ENCODE data around the gene DHX36. TPM values are rescaled to one million over a fixed set of nuclear protein-coding genes. Genes with fewer than 3 reads are reported as not detected.

DHX36 gene
- total and polyA plus RNA-seq, 10 of the 15 experiments (the other 5 are each of a cell fraction or from before 2014, with no cell fraction given) = 16.2 to 70.5 (median 41.6) TPM

GRCh38 chr3:154327871-154328270 lies 3.6 kb upstream of the DHX36 start:
- ChIA-PET SMC1A (ENCODE audit: uncharacterized antibody, unreplicated experiment) (no interaction called here), POLR2A (no interaction called here), RAD21 (ENCODE audit: unreplicated experiment) (no interaction called here), CTCF (no interaction called here)
- Histone ChIP-seq H3K9ac (ENCODE audit: control insufficient read depth, insufficient read depth, low read length) (no peak overlapping the region), H3K79me2 (ENCODE audit: control insufficient read depth, insufficient read depth, low read length) (peaks cover 11% of the 10 kb centered on the region), H3K4me2 (ENCODE audit: control insufficient read depth, insufficient read depth) (no peak overlapping the region), H3K4me1 (ENCODE audit: control insufficient read depth, insufficient read depth, low read length) (no peaks in the 10 kb centered on the region), H2AFZ (ENCODE audit: control insufficient read depth, low read depth, low read length) (no peak overlapping the region), H3K27me3 (replicated peaks in 1 of 2; ENCODE audit: control insufficient read depth in 2 of 2, insufficient read depth in 2 of 2, low read length in 1 of 2) (no peaks in the 10 kb centered on the region), H3K9me3 (replicated peaks; ENCODE audit: control insufficient read depth, insufficient read depth, low read length) (no peaks in the 10 kb centered on the region), H3K4me3 (no peak overlapping the region), H3K36me3 (ENCODE audit: control insufficient read depth in 2 of 2, insufficient read depth in 2 of 2, low read length in 1 of 2) (no peaks in the 10 kb centered on the region), H3K27ac (ENCODE audit: control insufficient read depth, insufficient read depth) (no peak overlapping the region), H4K20me1 (ENCODE audit: control insufficient read depth, insufficient read depth) (no peaks in the 10 kb centered on the region)
- in situ Hi-C loops (cut with MboI) = loop anchor here (10.0 kb wide), 1 partner anchor 997 kb away; no protein-coding TSS in a partner anchor
- intact Hi-C loops (cut with micrococcal nuclease; ENCODE audit: unreplicated experiment) = no loop called here
- DNase-seq (ENCODE audit: low read depth, low spot score) (no peak), FAIRE-seq (no peak), ATAC-seq (no peak)
- TF ChIP-seq TCF12 (IDR thresholded peaks at IDR 0.05; ENCODE audit: low read depth, low read length) = no peak
- no peak for TF ChIP-seq E2F8 (IDR thresholded peaks at IDR 0.05; ENCODE audit: low read depth, partially characterized antibody)
- TF ChIP-seq RUNX3 (IDR thresholded peaks at IDR 0.05; ENCODE audit: low read length) = no peak
- TF ChIP-seq SPI1 (IDR thresholded peaks at IDR 0.05; ENCODE audit: borderline replicate concordance, insufficient read depth, low read depth, low read length) = no peak
- TF ChIP-seq PBX3 (IDR thresholded peaks at IDR 0.05; ENCODE audit: insufficient replicate concordance, low read depth, low read length) = no peak
- no peak for TF ChIP-seq NR2F1 (conservative IDR thresholded peaks at IDR 0.05)
- BruUV-seq (replicated peaks) = no TSS peak
